GM18498 (cell line): Measurements from ENCODE around the gene PEPD.

Experiments used
- ATAC-seq: cut with Tn5 transposase; IDR thresholded peaks from one replicate; pipeline ENCODE4 v1.9.1; 2021; ENCODE audit warnings: mild to moderate bottlenecking, moderate library complexity; ENCODE audit not compliant: unreplicated experiment

PEPD gene

DNA sequence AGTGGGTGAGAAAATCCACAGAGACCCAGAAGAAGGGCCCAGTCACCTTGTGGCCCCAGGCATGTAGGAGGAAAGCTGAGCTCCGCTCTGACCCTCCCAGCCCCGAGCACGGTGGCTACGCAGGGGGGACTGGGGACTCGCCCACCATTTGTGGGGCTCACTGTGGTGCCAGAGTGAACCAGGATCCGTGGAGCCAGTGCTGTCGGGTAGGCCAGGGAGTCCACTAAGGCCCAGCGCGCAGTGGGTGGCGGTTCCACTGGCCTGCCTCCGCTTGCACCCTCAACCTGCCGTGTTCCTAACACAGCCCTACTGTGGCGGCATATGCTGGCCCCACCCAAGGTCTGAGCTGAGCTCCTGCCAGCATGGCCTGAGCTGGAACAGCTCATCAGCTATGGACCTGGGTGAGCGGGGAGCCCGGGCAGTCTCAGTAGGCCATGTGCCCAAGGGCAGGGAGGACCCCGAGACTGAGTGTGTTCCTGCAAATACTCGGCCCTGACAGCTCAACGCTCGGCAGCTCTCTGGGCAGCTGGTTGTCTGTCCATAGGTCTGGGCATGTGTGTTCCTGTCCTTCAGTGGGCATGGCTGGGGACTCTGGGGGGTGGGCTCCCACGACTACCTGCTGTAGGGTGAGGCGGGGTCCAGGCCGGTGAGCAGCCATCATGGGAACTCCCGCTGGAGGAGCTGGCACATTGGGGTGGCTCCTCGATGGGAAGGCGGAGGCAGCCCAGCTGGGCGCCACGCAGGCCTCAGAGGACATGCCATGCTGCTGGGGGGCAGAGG lies 111.5 kb downstream of the PEPD start:
- no peak for ATAC-seq

DNA sequence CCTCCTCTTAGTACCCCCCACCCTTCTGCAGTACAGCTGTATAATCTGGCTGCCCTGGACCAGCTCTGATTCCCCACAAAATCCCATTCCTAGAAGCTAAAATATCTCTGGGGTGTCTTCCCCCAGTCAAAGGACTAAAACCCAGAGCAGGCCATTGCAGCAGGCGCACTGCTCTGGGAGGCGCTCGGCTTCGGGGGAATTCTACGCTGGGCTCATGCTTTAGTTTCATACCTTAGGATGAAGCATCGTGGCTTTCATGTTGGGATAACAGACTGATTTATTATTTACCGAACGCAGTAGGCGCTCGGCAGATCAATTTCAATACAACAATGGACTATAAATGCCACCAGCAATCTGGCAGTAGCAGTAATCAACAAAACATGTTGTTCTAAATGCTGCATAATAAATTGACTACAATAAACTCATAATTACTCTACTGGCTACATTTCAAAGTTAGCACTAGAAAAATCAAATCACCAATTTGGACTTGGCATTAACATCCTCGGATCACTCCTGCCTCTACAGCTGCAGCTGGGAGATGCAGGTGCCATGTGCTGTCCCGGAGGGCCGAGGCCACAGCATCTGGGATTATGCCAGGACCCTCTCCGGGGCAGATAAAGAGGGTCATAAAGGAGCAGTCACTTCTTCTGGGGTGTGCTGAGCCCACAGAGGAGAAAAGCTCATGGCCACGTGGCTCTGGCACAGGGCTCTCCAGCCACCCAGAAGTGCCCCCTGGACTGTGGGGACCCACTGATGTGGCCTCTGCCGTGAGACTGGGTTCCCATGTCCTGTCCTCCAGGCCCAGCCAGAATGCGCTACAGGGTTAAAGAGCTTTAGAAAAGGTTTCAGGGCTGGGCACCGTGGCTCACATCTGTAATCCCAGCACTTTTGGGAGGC lies 112.8 kb downstream of the PEPD start:
- ATAC-seq, result no peak

DNA sequence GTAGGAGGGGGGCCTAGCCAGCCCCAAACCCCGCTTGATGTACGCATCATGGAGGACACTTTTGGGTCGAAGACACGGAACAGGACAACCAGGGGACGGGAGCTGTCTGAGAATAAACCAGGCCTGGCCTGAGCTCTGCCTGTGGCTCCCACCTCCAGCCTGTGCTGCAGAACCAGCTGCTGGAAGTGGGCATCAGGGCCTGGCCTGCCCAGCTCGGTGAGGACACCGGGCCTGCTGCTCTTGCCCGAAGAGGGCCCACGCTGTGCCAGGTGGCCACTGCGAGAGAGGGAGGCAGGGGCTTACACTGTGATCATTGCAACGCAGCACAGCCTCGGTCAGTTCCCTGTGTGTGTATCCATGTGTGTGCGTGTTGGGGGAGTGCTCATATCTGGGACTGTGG lies 113.5 kb downstream of the PEPD start:
- no peak for ATAC-seq

- ATAC-seq, result no peak
Measured at GRCh38 chr19:33407716-33408115, 113.9 kb downstream of the PEPD start.

DNA sequence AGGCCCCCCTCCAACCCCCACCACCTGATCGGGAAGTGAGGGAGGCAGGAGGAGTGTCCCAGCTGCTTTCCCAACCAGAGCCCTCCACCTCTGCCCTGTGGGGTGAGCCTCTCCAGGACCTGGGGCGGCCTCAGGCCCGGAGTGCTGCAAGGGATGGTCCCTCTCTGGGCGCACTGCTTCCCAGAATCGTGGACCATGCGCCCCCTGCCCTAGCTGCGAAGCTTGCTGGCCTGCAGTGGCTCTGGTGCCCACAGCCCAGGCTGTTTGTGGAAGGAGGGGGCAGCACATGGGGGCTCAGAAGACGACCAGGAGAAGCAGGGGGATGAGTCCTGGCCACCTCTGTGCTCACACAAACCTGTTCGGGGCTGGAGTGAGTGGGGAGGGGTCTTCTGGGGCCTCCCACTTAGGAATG lies 114.4 kb downstream of the PEPD start:
- ATAC-seq, result no peak

GRCh38 chr19:33406521-33407139 lies 115.0 kb downstream of the PEPD start:
- no peak for ATAC-seq

DNA sequence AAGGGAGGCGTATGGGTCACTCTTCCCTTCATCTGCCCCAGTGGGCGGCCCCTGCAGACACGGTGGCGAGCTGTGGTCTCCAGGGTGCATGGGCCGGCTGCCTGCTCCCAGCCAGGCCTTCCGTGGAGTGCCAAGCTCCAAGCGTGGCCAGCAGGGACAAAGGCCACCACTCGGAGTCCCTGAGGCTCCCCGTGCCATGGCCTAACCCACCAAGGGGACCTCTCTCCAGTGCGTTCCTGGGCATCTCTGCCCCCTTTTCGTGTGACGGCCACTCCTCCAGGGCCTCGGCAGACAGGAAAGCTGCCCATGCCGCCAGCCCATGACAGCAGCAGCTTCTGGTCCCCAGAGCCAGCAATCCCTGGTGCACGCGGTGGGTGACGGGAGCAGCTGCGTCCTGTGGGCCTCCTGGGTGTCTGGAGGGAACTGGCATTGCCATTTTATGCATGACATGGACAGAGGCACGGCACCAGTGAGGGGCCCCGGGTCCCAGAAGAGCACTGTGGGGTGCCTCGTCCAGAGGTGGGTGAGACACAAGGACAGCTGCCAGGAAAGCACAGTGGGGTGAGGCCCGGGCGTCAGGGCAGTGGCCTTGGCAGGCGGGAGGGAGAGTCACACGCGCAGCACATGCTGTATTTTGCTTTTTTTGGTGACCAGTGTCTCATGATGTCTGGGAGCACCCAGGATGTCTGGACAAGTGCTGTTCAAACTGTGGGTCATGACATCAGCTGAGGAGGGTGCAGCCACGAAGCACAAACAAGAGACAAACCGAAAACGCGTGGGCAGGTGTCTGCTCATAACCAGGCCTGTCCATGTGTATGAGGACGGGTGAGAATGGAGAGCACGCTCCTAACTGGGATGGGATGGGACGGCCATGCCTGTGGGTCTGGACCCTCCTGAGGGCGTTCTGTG lies 115.8 kb downstream of the PEPD start:
- no peak for ATAC-seq

GRCh38 chr19:33405254-33405552 lies 116.4 kb downstream of the PEPD start:
- no peak for ATAC-seq

- no peak for ATAC-seq
Measured at GRCh38 chr19:33404506-33405253, 116.9 kb downstream of the PEPD start.

GRCh38 chr19:33403973-33404304 lies 117.7 kb downstream of the PEPD start:
- ATAC-seq, result no peak

- no peak for ATAC-seq
Measured at GRCh38 chr19:33403221-33403972, 118.2 kb downstream of the PEPD start.

DNA sequence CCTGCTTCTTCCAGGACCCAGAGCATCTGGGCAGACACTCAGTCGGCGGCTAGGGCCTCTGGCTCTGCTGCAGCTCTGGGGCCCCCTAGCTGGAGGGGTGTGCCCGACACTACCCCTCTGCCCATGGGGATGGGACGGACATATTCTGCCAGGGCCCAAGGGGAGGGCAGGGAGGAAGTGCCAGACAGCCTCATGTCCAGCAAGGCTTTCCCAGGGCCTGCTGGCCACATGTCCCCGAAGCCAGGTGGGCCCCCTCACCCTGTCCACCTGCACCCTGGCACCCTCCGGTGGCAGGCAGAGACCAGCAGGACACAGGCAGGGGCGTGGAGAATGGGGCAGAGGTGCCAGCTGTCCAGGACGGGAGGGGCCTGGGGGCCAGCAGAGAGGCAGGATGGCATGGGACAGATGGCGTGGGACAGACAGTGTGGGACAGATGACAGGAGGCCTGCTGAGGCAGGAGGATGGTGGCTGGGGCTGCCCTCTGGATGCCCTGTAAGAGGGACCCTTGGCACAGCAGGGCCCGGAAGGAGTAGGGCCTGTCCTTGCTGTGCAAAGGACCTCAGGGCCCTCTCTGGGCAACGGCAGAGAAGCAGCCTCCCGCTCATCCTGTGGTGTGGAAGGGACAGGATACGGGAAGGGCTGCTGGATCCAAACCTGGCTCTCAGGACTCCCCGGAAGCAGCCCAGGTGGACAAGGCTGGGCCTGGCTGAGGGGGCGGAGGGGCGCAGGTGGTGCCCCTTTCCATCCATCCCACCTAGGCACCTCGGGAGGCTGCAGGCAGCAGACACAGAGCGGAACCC lies 119.0 kb downstream of the PEPD start:
- no peak for ATAC-seq

- no peak for ATAC-seq
Measured at GRCh38 chr19:33401683-33402420, 119.7 kb downstream of the PEPD start.

DNA sequence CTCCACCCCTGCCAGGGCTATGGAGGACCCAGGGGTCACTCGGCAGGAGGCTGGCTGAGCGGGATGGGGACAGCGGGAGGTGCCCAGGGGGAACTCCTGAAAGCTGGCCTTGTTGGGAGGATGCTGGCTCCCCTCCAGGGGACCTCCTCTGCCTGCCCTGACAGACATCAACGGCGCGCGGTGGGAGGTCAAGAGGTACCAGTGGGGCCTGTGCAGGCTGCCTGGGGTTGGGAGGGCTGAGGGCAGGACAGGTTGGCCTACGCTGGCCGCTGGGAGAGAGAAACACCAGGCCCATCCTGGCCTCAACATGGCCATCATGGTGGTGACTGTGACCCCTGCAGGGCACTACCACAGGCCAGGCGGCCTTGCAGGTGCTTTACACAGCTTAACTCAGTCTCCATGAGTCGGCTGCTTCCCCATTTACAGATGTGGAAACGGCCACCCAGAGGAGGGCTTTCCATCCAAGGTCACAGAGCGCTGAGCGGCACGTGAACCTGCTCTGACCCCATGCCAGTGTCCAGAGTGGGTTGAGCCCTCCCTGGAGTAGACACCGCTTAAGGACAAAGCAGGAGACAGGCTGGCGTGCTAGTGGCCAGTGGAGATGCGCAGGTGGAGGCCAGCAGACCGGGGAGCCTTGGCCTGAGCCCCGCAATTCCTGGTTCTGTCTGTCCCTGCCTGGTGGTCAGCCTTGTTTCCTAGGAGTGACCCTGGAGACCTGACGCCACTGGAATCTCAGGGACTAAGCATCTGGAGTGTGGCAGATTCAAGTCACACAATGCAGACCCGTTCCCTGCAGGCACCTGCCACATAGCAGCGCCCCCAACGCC lies 120.5 kb downstream of the PEPD start:
- ATAC-seq, result no peak

DNA sequence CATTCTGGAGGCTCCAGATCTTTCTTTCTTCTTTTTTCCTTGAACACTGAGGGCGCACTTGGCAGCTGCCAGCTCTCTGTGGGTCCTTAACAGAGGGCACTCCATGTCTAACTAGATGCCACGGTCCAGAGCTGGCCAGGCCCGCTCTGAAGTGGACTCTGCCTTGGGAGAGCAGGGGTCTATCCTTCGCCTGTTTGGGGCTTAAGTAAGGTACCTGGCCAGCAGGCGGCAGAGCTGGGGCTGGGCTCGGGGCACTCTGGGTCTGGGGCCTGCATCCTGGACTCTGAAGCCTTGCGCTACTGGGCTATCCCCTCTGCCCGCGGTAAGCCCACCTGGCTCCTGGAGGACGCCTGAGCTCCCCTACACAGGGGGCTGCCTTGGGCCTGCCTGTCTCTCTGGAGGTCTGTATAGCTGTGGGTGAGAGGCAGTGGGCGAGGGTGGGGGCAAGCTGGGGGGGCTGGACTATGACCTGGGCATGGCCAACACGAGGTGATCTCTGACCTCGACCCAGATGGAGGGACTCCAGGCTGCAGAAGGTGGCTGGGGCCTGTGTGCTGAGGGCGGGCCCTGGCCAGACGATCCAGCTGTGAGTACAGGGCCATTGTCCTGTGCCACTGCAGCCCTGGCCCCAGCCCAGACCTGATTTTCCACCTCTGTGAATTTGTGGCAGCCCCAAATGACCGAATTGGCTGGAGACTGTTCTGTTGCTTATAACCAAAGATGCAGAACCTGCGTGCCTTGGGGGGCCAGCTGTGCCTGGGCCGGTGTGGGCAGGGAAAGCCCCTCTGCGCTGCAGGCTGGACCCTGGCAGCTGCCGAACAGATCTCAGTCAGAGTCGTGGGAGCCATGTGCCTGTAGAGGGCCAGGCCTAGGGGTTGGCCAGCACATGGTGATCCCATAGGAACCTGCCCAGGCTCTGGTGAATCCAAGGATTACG lies 121.6 kb downstream of the PEPD start:
- ATAC-seq, result no peak
